SW480 (cell line): ENCODE results near the gene MARS2.
"Not testable (repeated sequence)": the region's sequence is repeated elsewhere in the genome, so short reads cannot be mapped to it uniquely, and the experiment has no call there.

Source experiments
- DNase-seq: peaks from one replicate; pipeline ENCODE4 v3.0.0-alpha.2; 2016; ENCODE audit warnings: low spot score

Gene MARS2

DNA sequence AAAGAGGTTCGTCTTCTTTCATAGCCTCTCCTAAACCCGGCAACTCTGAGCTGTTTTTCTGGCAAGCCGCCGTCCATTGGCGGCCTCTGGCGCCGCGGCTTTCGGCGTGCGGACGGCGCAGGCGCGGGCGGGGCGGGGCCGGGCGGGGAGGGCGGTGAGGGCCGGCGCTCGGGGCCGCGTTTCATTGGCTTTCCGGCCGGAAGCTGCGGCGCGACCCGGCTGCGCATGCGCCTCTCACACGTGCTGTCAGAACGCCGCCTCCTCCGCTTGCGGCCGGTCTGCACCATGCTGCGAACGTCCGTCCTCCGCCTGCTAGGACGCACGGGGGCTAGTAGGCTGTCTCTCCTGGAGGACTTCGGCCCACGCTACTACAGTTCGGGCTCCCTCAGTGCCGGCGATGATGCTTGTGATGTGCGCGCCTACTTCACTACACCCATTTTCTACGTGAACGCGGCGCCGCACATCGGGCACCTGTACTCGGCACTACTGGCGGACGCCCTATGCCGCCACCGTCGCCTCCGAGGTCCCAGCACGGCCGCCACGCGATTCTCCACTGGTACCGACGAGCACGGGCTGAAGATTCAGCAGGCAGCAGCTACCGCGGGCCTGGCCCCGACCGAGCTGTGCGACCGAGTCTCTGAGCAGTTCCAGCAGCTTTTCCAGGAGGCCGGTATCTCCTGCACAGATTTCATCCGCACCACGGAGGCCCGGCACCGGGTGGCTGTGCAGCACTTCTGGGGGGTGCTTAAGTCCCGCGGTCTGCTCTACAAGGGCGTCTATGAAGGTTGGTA, at the start of gene MARS2:
MARS2 (plus strand) TSS at position 249 of the 791 bp plus-strand sequence; CDS start at position 286, 37 bp downstream.
- DNase-seq: peak; percentile 88

- no peak for DNase-seq
Measured at GRCh38 chr2:197657562-197657961, 47.6 kb upstream of the MARS2 start.

DNA sequence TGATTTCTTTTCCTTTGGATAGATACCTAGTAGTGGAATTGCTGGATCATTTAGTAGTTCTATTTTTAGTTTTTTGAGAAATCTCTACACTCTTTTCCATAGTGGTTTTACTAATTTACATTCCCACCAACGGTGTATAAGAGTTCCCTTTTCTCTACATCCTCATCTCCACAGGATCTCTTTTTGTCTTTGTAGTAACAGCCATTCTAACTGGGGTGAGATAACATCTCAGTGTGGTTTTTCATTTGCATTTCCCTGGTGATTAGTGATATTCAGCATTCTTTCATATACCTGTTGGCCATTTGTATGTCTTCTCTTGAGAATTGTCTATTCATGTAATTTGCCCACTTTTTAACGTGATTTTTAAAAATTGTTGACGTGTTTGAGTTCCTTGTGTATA, 43.5 kb upstream of the MARS2 start:
- no peak for DNase-seq

DNA sequence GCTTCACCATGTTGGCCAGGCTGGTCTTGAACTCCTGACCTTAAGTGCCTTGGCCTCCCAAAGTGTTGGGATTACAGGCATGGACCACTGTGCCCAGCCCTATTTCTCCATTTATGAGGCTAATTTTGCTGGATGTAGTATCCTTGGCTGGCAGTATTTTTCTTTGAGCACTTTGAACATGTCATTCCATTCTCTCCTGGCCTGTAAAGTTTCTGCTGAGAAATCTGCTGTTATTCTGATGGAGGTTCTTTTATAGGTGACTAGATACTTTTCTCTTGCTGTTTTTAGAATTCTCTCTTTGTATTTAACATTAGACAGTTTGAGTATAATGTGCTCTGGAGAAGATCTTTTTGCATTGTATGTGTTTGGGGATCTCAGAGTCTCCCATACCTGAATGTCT, 38.9 kb upstream of the MARS2 start:
- no peak for DNase-seq

DNA sequence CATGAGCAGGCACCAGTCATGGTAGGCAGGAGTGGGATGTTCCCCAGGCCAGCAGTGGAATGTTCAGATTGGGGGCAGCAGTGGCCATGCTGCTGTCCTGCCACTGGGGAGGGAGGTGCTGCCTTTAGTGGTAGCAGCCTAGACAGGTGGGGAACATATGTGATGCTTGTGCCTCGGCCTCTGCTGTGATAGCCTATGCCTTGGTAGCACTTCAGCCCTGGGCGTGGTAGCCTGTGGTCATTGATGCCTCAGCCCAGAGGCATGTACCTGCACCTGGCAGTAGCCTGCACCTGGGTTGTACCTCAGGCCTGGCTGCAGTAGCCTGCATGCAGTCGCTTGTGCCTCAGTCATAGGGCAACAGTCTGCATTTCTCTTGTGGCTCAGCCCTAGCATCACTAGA, 36.9 kb upstream of the MARS2 start:
- DNase-seq: no peak

- no peak for DNase-seq
Measured at GRCh38 chr2:197669077-197669476, 36.1 kb upstream of the MARS2 start.

DNA sequence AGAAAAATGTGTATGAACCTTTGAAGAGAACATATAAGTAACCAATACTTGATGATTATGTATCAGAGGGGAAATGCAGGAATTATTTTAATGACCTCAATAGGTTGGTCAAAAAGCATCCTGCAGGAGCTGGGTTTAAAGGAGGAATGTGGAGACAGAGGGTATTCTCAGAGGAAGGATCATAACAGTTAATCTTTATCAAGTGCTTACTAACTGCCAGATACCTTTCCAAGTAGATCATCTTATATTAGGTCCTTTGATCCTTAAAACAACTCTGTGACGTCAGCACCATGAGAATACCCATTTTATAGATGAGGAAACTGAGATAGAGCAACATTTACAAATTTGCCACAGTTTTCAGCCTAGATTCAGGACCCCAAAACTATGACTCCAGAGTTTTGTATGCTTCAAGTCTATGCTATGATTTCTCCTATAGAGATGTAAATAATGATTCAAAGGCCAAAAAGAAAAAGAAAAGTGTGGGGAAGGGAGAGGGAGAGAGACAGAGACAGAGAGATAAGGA, 32.7 kb upstream of the MARS2 start:
- no peak for DNase-seq

- DNase-seq: no peak
Measured at GRCh38 chr2:197673106-197673505, 32.1 kb upstream of the MARS2 start.

- no peak for DNase-seq
Measured at GRCh38 chr2:197673606-197674005, 31.6 kb upstream of the MARS2 start.

DNA sequence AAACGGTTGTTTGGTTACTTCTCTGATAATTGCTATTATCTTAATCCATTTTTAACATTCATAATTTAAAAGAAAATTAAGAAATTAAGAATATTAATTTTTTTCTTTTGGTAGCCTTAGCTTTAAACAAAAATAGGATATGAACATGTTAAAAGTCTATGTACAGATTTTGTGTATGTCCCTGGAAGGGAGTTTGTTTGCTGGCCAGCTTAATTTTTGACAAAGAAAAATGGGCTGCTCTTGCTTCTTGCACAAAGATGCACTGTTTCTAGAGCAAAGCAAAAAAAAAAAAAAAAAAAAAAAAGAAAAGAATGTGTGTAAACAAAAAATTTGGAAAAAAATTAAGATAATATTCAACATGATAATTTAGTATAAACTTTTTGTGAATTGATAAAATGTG, 31.1 kb upstream of the MARS2 start:
- no peak for DNase-seq

GRCh38 chr2:197674591-197674990, 30.6 kb upstream of the MARS2 start:
- no peak for DNase-seq

- no peak for DNase-seq
Measured at GRCh38 chr2:197675246-197675645, 29.9 kb upstream of the MARS2 start, which contains the start of gene RFTN2. Gene RFTN2, minus strand, starts transcription at chr2:197675587. Its CDS starts 129 bp downstream, at chr2:197675458.

DNA sequence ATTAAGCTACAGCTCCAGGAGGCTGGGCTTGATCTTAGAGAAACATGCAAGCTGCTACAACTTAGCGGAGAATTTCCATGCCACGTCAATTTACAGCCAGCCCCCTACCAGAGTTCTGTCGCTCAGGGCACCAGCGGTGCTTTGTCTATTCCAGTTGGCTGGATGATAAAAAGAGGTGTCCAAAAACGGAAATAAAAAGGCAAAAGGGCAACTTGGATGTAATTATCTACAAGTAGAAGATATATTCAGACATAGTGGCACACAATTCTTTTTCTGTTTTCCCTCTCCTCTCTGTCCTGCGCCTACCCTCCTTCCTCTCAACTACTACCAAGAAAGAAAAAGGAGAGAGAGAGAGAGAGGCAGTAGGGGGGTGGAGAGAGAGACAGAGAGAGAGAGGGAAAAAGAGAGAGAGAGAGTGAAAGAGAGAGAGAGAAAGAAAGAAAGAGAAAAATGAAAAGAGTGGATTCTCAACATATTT, 29.4 kb upstream of the MARS2 start:
- DNase-seq: no peak

- no peak for DNase-seq
Measured at GRCh38 chr2:197677056-197677455, 28.1 kb upstream of the MARS2 start.

DNA sequence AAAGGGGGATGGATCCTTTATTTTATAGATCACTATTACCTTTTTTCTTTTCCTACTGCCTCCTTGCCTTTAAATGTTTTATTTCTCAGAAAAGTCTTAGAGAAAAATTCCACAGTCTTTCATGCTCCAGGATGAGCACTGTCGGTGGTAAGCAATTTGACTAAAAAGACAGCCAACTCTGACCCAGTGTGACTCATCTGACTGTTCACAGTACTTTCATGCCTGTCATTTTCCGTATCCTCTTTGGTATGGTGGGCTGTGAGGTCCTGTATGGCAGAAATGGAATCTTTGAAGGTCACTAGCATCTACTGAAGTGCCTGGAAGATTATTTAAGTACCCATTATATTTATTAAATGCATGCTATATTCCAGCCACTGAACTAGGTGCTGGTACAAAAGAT, 27.7 kb upstream of the MARS2 start:
- no peak for DNase-seq

DNA sequence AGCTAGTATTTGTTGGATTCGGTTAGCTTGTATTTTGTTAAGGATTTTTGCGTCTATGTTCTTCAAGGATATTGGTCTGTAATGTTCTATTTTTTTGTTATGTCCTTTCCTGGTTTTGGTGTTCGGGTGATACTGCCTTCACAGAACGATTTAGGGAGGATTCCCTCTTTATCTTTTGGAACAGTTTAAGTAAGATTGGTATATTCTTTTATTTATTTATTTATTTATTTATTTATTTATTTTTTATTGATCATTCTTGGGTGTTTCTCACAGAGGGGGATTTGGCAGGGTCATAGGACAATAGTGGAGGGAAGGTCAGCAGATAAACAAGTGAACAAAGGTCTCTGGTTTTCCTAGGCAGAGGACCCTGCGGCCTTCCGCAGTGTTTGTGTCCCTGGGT, 10.0 kb upstream of the MARS2 start:
- DNase-seq: not testable (repeated sequence)

- not testable (repeated sequence) for DNase-seq
Measured at GRCh38 chr2:197695971-197696370, 9.2 kb upstream of the MARS2 start.

GRCh38 chr2:197696571-197696970, 8.6 kb upstream of the MARS2 start:
- DNase-seq: not testable (repeated sequence)

DNA sequence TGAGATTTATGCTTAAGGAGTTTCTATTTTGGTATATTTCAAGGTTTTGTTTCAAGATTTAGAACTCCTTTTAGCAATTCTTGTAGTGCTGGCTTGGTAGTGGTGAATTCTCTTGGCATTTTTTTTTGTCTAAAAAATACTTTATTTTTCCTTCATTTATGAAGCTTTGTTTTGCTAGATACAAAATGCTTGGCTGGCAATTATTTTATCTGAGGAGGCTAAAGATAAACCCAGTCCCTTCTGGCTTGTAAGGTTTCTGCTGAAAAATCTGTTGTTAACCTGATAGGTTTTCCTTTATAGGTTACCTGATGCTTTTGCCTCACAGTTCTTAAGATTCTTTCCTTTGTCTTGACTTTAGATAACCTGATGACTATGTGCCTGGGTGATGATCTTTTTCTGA, 5.4 kb upstream of the MARS2 start:
- not testable (repeated sequence) for DNase-seq

GRCh38 chr2:197700960-197701359, 4.2 kb upstream of the MARS2 start:
- DNase-seq: no peak

GRCh38 chr2:197704434-197705120, 592 bp upstream of the MARS2 start:
- no peak for DNase-seq

DNA sequence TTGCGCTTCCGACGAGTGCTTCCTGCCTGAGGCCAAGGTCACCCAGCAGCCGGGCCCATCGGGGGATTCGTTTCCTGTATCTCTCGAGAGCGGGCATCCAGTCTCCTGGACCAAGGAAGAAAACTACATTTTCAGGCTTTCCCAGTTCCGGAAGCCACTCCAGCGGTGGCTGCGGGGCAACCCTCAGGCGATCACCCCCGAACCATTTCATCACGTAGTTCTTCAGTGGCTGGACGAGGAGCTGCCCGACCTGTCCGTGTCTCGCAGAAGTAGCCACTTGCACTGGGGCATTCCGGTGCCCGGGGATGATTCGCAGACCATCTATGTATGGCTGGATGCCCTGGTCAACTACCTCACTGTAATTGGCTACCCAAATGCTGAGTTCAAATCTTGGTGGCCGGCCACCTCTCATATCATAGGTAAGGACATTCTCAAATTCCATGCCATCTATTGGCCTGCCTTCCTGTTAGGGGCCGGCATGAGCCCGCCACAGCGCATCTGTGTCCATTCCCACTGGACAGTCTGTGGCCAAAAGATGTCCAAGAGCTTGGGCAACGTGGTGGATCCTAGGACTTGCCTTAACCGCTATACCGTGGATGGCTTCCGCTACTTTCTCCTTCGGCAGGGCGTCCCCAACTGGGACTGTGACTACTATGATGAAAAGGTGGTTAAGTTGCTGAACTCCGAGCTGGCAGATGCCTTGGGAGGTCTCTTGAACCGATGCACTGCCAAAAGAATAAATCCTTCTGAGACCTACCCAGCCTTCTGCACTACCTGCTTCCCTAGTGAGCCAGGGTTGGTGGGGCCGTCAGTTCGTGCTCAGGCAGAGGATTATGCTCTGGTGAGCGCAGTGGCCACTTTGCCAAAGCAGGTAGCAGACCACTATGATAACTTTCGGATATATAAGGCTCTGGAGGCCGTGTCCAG, 1.0 kb downstream of the MARS2 start:
- DNase-seq: no peak
